Glutamatergic neuron (in vitro differentiated cells): Measurements from ENCODE around the gene TAS2R13. TPM values are rescaled to one million over a fixed set of nuclear protein-coding genes. Genes with fewer than 3 reads are reported as not detected.

Source experiments
- DNase-seq: peaks from one replicate; pipeline ENCODE4 v3.0.0; 2022
- H3K27ac Mint-ChIP-seq: one replicate; pipeline ENCODE4 v1.8.0; 2020; ENCODE audit warnings: mild to moderate bottlenecking, mixed read lengths, inconsistent platforms; ENCODE audit not compliant: unreplicated experiment
- H3K27me3 Mint-ChIP-seq: one replicate; pipeline ENCODE4 v1.8.0; 2020; ENCODE audit warnings: mild to moderate bottlenecking, moderate library complexity, mixed read lengths, inconsistent platforms; ENCODE audit not compliant: unreplicated experiment
- H3K36me3 Mint-ChIP-seq: one replicate; pipeline ENCODE4 v1.8.0; 2020; ENCODE audit warnings: mild to moderate bottlenecking, mixed read lengths, inconsistent platforms; ENCODE audit not compliant: unreplicated experiment
- H3K4me1 Mint-ChIP-seq: one replicate; pipeline ENCODE4 v1.8.0; 2020; ENCODE audit warnings: mild to moderate bottlenecking, low read depth, mixed read lengths, inconsistent platforms; ENCODE audit not compliant: unreplicated experiment
- H3K4me3 Mint-ChIP-seq: one replicate; pipeline ENCODE4 v1.8.0; 2020; ENCODE audit warnings: mild to moderate bottlenecking, mixed read lengths, inconsistent platforms; ENCODE audit not compliant: unreplicated experiment
- H3K9me3 Mint-ChIP-seq: one replicate; pipeline ENCODE4 v1.8.0; 2020; ENCODE audit warnings: mild to moderate bottlenecking, moderate library complexity, mixed read lengths, inconsistent platforms; ENCODE audit not compliant: unreplicated experiment
- CTCF ChIP-seq: fragments of 200-600 bp; sonication (generic); IDR thresholded peaks from one replicate; pipeline ENCODE4 v1.5.0; 2021; ENCODE audit not compliant: partially characterized antibody, unreplicated experiment
- total RNA-seq: library from RNA; stranded (reverse); fragmentation: NEBNext Ultra II Directional; extraction: Animal tissue kit (Norgen Biotek cat#: 25700); gene quantifications from one replicate; pipeline ENCODE4 v1.2.1, GENCODE V29; 2021; ENCODE audit not compliant: unreplicated experiment

Gene TAS2R13
- total RNA-seq, 1 donor from 2014 or later: 2.0 TPM

- peaks cover 5% of the 10 kb centered on the region for H3K9me3 Mint-ChIP-seq
- peaks cover 13% of the 10 kb centered on the region for H3K36me3 Mint-ChIP-seq
- DNase-seq: no peak
- no peak overlapping the region for H3K4me3 Mint-ChIP-seq
- H3K27me3 Mint-ChIP-seq: peaks cover under 1% of the 10 kb centered on the region
- peaks cover 4% of the 10 kb centered on the region for H3K4me1 Mint-ChIP-seq
- no peak overlapping the region for H3K27ac Mint-ChIP-seq
- no peak for TF ChIP-seq CTCF
Observed at GRCh38 chr12:10941916-10942607, 32.7 kb upstream of the TAS2R13 start.

- Mint-ChIP-seq H3K27me3 (no peaks in the 10 kb centered on the region), H3K4me3 (no peak overlapping the region), H3K36me3 (peaks cover 6% of the 10 kb centered on the region), H3K27ac (no peak overlapping the region), H3K9me3 (peaks cover 3% of the 10 kb centered on the region), H3K4me1 (peaks cover 4% of the 10 kb centered on the region)
- DNase-seq: no peak
- TF ChIP-seq CTCF: no peak
Observed at GRCh38 chr12:10941369-10941768, 32.0 kb upstream of the TAS2R13 start.

- Mint-ChIP-seq H3K4me1 (peaks cover 4% of the 10 kb centered on the region), H3K27me3 (no peaks in the 10 kb centered on the region), H3K4me3 (no peak overlapping the region), H3K27ac (no peak overlapping the region), H3K36me3 (peaks cover 6% of the 10 kb centered on the region), H3K9me3 (no peaks in the 10 kb centered on the region)
- TF ChIP-seq CTCF: no peak
- DNase-seq: no peak
Observed at GRCh38 chr12:10940389-10940788, 31.0 kb upstream of the TAS2R13 start.

- H3K27me3 Mint-ChIP-seq: no peaks in the 10 kb centered on the region
- peaks cover 4% of the 10 kb centered on the region for H3K4me1 Mint-ChIP-seq
- DNase-seq: no peak
- no peaks in the 10 kb centered on the region for H3K9me3 Mint-ChIP-seq
- H3K4me3 Mint-ChIP-seq: no peak within 1 kb of the TSS
- TF ChIP-seq CTCF: no peak
- H3K36me3 Mint-ChIP-seq: no peaks in the 10 kb centered on the region
- H3K27ac Mint-ChIP-seq: no peak within 1 kb of the TSS
Observed at GRCh38 chr12:10939163-10939562, 29.8 kb upstream of the TAS2R13 start, which contains the start of gene TAS2R14. TSS of gene TAS2R14 (minus strand) at chr12:10939263. CDS start at chr12:10939207, 56 bp downstream.

GRCh38 chr12:10936506-10936905, 27.1 kb upstream of the TAS2R13 start:
- H3K4me3 Mint-ChIP-seq: no peak overlapping the region
- H3K27ac Mint-ChIP-seq: no peak overlapping the region
- no peaks in the 10 kb centered on the region for H3K4me1 Mint-ChIP-seq
- DNase-seq: no peak
- TF ChIP-seq CTCF: no peak
- no peaks in the 10 kb centered on the region for H3K9me3 Mint-ChIP-seq
- no peaks in the 10 kb centered on the region for H3K27me3 Mint-ChIP-seq
- no peaks in the 10 kb centered on the region for H3K36me3 Mint-ChIP-seq
